C4-2B (cell line): ENCODE data around the gene KLHL14.

Experiments
- ZFX ChIP-seq: fragments of 450-650 bp; IDR thresholded peaks from 2 replicates; pipeline ENCODE4 v1.6.1; 2017
- TF ChIP-seq, protein P1 (sequence below): fragments of 450-650 bp; conservative IDR thresholded peaks from 2 replicates; pipeline ENCODE4 v1.5.1; 2017; ENCODE audit warnings: mild to moderate bottlenecking

DNA sequence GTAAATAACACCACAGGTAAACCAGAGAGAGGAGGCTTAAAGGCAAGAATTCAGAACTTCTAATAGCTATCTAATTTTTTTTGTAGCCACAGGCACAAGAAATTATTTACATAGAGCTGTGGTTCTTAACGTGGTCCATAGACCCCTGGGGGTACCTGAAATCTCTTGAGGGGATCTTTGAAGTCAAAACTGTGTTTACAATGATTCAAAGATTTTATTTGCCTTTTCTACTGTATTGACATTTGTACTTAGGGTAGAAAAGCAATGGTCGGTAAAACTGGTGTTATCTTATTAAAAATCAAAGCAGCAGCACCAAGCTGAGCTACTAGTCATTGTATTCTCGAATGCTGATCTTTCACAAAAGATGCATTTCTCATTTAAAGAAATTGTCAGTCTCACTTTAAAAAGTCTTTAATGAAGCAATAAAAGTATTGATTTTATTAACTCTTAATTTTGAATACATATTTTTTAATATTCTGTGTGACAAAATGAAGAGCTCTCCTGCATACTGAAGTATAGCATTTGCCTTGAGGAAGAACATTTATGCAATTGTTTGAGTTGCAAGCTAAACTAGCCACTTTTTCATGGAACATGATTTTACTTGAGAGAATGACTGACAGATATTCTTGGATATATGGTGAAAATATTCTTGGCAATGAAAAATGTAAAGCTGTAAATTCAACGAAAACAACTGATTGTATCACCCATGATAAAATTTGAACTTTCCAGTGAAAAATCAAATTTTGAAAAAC is 25.6 kb upstream of the KLHL14 start:
- TF ChIP-seq, protein P1, sequence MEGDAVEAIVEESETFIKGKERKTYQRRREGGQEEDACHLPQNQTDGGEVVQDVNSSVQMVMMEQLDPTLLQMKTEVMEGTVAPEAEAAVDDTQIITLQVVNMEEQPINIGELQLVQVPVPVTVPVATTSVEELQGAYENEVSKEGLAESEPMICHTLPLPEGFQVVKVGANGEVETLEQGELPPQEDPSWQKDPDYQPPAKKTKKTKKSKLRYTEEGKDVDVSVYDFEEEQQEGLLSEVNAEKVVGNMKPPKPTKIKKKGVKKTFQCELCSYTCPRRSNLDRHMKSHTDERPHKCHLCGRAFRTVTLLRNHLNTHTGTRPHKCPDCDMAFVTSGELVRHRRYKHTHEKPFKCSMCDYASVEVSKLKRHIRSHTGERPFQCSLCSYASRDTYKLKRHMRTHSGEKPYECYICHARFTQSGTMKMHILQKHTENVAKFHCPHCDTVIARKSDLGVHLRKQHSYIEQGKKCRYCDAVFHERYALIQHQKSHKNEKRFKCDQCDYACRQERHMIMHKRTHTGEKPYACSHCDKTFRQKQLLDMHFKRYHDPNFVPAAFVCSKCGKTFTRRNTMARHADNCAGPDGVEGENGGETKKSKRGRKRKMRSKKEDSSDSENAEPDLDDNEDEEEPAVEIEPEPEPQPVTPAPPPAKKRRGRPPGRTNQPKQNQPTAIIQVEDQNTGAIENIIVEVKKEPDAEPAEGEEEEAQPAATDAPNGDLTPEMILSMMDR: no peak
- TF ChIP-seq ZFX: no peak
